A673 (cell line): ENCODE data around the gene MRPL33.

ENCODE experiments used
- EZH2 ChIP-seq: fragments of 200-600 bp; sonication (generic); IDR thresholded peaks from 2 replicates; pipeline ENCODE4 v1.6.1; 2017; ENCODE audit warnings: borderline replicate concordance, low read depth, mild to moderate bottlenecking, mixed read lengths, antibody characterized with exemption, low read length; ENCODE audit not compliant: poor library complexity, severe bottlenecking
- TF ChIP-seq, protein P1 (sequence below): fragments of 300-800, 200-600 bp; sonication (generic); conservative IDR thresholded peaks from 2 replicates; pipeline ENCODE4 v1.5.1; 2017; ENCODE audit warnings: low read depth, mild to moderate bottlenecking, antibody characterized with exemption, low read length, moderate library complexity, mixed read lengths

GRCh38 chr2:27736031-27736889 lies 35.3 kb upstream of the MRPL33 start:
- TF ChIP-seq, protein P1, sequence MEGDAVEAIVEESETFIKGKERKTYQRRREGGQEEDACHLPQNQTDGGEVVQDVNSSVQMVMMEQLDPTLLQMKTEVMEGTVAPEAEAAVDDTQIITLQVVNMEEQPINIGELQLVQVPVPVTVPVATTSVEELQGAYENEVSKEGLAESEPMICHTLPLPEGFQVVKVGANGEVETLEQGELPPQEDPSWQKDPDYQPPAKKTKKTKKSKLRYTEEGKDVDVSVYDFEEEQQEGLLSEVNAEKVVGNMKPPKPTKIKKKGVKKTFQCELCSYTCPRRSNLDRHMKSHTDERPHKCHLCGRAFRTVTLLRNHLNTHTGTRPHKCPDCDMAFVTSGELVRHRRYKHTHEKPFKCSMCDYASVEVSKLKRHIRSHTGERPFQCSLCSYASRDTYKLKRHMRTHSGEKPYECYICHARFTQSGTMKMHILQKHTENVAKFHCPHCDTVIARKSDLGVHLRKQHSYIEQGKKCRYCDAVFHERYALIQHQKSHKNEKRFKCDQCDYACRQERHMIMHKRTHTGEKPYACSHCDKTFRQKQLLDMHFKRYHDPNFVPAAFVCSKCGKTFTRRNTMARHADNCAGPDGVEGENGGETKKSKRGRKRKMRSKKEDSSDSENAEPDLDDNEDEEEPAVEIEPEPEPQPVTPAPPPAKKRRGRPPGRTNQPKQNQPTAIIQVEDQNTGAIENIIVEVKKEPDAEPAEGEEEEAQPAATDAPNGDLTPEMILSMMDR: no peak
- TF ChIP-seq EZH2: no peak
